Measurements from ENCODE around the gene PCDHGC5.

The PCDHGC5 gene

DNA sequence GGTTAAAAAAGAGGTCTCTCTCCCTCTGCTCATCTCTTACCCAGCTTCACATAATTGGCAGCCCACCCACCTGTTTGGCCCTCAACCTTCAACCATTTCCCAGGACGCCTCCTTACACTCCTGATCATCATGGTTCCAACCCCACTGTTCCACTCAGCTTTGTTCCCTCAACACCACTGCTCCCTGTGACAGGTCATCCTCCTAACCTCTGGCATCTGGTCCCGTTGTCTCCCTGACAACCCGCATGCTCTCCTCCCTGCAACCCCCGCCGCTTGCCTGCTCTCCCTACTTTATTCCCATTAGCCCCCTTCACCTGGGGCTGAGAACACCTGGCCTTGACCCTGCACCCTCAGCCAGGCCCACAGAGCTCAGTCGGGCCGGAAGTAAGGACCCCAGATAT, 12.9 kb downstream of the PCDHGC5 start:
- Histone ChIP-seq H3K4me1 (ENCODE audit: control insufficient read depth, low read depth, low read length) (no peaks in the 10 kb centered on the region), H3K36me3 (ENCODE audit: control insufficient read depth, insufficient read depth, low read length) (no peaks in the 10 kb centered on the region), H3K56ac (ENCODE audit: low read length) (no peak overlapping the region), H3K79me2 (ENCODE audit: control insufficient read depth, insufficient read depth, low read length) (no peaks in the 10 kb centered on the region), H3K4ac (ENCODE audit: low read depth, low read length) (no peak overlapping the region), H3K4me3 (ENCODE audit: low read length) (no peak overlapping the region), H2BK15ac (replicated peaks; ENCODE audit: low read depth) (no peak overlapping the region), H4K8ac (ENCODE audit: low read depth, low read length) (no peak overlapping the region), H2AK5ac (ENCODE audit: low read length) (no peak overlapping the region), H3K27me3 (ENCODE audit: insufficient read depth, low read length, poor library complexity) (no peaks in the 10 kb centered on the region), H2BK5ac (ENCODE audit: low read length) (no peak overlapping the region), H3K18ac (ENCODE audit: low read length) (no peak overlapping the region), H4K5ac (ENCODE audit: low read length) (no peak overlapping the region), H3K9ac (ENCODE audit: low read length) (no peak overlapping the region), H2BK120ac (ENCODE audit: low read depth, low read length) (no peak overlapping the region), H3K79me1 (ENCODE audit: low read length) (no peaks in the 10 kb centered on the region), H3K23ac (ENCODE audit: low read length) (no peak overlapping the region), H3K4me2 (ENCODE audit: low read length) (no peak overlapping the region), H3K27ac (ENCODE audit: low read depth, low read length) (no peak overlapping the region)
- DNase-seq = no peak
- WGBS (ENCODE audit: extremely low coverage, insufficient coverage, low lambda C conversion rate) = no CpG with 5 or more reads among the region's 7 CpGs

DNA sequence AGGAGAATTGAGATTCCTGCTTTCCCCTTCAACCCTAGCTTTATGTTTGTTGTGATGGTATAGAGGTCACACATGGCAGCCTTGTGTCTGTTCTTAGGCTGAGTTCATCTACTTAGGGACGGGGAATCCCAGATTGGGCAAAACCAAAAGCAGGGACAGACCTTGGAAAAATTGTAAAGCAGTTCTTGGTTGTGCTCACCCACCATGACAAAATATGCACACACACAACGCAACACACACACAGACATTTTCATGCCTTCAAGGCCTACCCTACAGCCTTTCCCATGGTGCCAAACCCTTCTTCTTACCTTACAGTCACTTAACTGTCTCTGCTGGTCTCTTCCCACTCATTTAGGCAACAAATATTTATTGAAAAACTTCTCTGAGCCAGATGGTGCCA, 14.8 kb downstream of the PCDHGC5 start:
- no peak overlapping the region for H2BK120ac ChIP-seq (ENCODE audit: low read depth, low read length)
- H2BK15ac ChIP-seq (replicated peaks; ENCODE audit: low read depth) = no peak overlapping the region
- H3K27ac ChIP-seq (ENCODE audit: low read depth, low read length) = no peak overlapping the region
- no peak overlapping the region for H4K8ac ChIP-seq (ENCODE audit: low read depth, low read length)
- WGBS (ENCODE audit: extremely low coverage, insufficient coverage, low lambda C conversion rate) = no CpG with 5 or more reads among the region's 2 CpGs
- no peak overlapping the region for H3K4me2 ChIP-seq (ENCODE audit: low read length)
- H3K9ac ChIP-seq (ENCODE audit: low read length) = no peak overlapping the region
- peaks cover 6% of the 10 kb centered on the region for H3K4me1 ChIP-seq (ENCODE audit: control insufficient read depth, low read depth, low read length)
- no peak overlapping the region for H2AK5ac ChIP-seq (ENCODE audit: low read length)
- no peak overlapping the region for H3K56ac ChIP-seq (ENCODE audit: low read length)
- no peaks in the 10 kb centered on the region for H3K36me3 ChIP-seq (ENCODE audit: control insufficient read depth, insufficient read depth, low read length)
- H3K79me2 ChIP-seq (ENCODE audit: control insufficient read depth, insufficient read depth, low read length) = no peaks in the 10 kb centered on the region
- DNase-seq = no peak
- H3K79me1 ChIP-seq (ENCODE audit: low read length) = no peaks in the 10 kb centered on the region
- H4K5ac ChIP-seq (ENCODE audit: low read length) = no peak overlapping the region
- H3K4ac ChIP-seq (ENCODE audit: low read depth, low read length) = no peak overlapping the region
- no peak overlapping the region for H3K18ac ChIP-seq (ENCODE audit: low read length)
- H3K23ac ChIP-seq (ENCODE audit: low read length) = no peak overlapping the region
- H2BK5ac ChIP-seq (ENCODE audit: low read length) = no peak overlapping the region
- no peak overlapping the region for H3K4me3 ChIP-seq (ENCODE audit: low read length)
- no peaks in the 10 kb centered on the region for H3K27me3 ChIP-seq (ENCODE audit: insufficient read depth, low read length, poor library complexity)

DNA sequence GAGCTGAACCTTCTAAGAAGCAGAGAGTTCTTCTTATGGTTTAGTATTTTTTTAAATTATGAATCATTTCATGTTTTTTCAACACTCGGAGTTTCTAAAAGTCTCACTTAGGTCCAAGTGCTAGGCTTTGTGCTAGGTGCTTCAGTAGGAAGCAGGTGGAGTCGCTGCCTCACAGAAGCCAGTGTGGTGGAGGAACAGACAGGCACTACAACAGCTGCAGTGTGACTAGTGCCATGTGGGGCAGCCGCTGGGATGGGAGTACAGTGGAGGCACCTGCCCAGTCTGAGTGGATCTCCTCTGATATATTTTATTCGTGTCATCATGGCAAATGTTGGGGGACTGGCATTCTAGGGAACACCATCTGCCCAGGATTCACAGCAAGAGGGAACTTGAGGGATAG, 15.3 kb downstream of the PCDHGC5 start:
- Histone ChIP-seq H2BK15ac (replicated peaks; ENCODE audit: low read depth) (no peak overlapping the region), H3K4me2 (ENCODE audit: low read length) (no peak overlapping the region), H2BK5ac (ENCODE audit: low read length) (no peak overlapping the region), H4K5ac (ENCODE audit: low read length) (no peak overlapping the region), H3K18ac (ENCODE audit: low read length) (no peak overlapping the region), H3K23ac (ENCODE audit: low read length) (no peak overlapping the region), H3K4me3 (ENCODE audit: low read length) (no peak overlapping the region), H3K27me3 (ENCODE audit: insufficient read depth, low read length, poor library complexity) (no peaks in the 10 kb centered on the region), H3K79me2 (ENCODE audit: control insufficient read depth, insufficient read depth, low read length) (no peaks in the 10 kb centered on the region), H2AK5ac (ENCODE audit: low read length) (no peak overlapping the region), H3K79me1 (ENCODE audit: low read length) (no peaks in the 10 kb centered on the region), H3K36me3 (ENCODE audit: control insufficient read depth, insufficient read depth, low read length) (no peaks in the 10 kb centered on the region), H2BK120ac (ENCODE audit: low read depth, low read length) (no peak overlapping the region), H4K8ac (ENCODE audit: low read depth, low read length) (no peak overlapping the region), H3K56ac (ENCODE audit: low read length) (no peak overlapping the region), H3K9ac (ENCODE audit: low read length) (no peak overlapping the region), H3K4me1 (ENCODE audit: control insufficient read depth, low read depth, low read length) (peaks cover 8% of the 10 kb centered on the region), H3K4ac (ENCODE audit: low read depth, low read length) (no peak overlapping the region), H3K27ac (ENCODE audit: low read depth, low read length) (no peak overlapping the region)
- DNase-seq = no peak
- WGBS (ENCODE audit: extremely low coverage, insufficient coverage, low lambda C conversion rate) = no CpG with 5 or more reads among the region's 4 CpGs

DNA sequence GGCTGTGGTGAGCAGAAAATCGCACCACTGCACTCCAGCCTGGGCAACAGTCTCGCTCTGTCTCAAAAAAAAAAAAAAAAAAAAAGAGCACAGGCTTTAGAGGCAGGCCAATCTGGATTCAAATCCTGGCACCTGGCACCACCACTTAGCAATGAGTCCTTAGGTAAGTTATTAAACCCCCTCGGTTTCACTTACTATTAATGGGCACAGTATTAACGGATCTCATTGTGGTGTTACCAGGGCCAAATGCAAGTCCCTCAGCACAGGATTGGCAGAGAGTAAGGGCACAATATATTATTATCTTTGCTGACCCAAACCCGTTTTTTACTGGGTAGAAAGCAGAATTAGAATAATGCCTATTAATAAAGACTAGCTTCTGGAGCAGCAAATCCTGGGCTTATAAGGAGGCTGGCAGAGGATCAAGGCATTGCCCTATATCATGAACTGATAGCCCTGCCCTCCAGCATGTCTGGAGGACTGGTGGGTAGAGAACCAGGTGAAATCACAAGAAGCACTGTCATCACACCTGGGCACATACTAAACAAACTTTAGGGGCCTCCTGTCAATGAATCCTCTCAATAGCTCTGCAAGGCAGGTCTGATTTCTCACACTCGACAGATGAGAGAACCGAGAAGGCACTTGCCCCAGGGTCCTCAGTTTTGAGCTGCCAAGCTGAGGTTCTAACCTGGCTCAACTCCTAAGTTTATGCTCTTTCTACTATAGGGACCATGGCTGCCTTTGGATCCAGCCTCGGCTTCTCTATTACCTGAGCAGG, 17.7 kb downstream of the PCDHGC5 start:
- Histone ChIP-seq H3K27ac (ENCODE audit: low read depth, low read length) (no peak overlapping the region), H2AK5ac (ENCODE audit: low read length) (no peak overlapping the region), H2BK5ac (ENCODE audit: low read length) (no peak overlapping the region), H3K18ac (ENCODE audit: low read length) (no peak overlapping the region), H3K4ac (ENCODE audit: low read depth, low read length) (no peak overlapping the region), H3K4me2 (ENCODE audit: low read length) (no peak overlapping the region), H3K9ac (ENCODE audit: low read length) (no peak overlapping the region), H3K27me3 (ENCODE audit: insufficient read depth, low read length, poor library complexity) (no peaks in the 10 kb centered on the region), H3K56ac (ENCODE audit: low read length) (no peak overlapping the region), H3K79me1 (ENCODE audit: low read length) (no peaks in the 10 kb centered on the region), H3K23ac (ENCODE audit: low read length) (no peak overlapping the region), H3K4me3 (ENCODE audit: low read length) (no peak overlapping the region), H3K36me3 (ENCODE audit: control insufficient read depth, insufficient read depth, low read length) (no peaks in the 10 kb centered on the region), H2BK15ac (replicated peaks; ENCODE audit: low read depth) (no peak overlapping the region), H3K4me1 (ENCODE audit: control insufficient read depth, low read depth, low read length) (peaks cover 10% of the 10 kb centered on the region), H4K8ac (ENCODE audit: low read depth, low read length) (no peak overlapping the region), H3K79me2 (ENCODE audit: control insufficient read depth, insufficient read depth, low read length) (no peaks in the 10 kb centered on the region), H4K5ac (ENCODE audit: low read length) (no peak overlapping the region), H2BK120ac (ENCODE audit: low read depth, low read length) (no peak overlapping the region)
- DNase-seq = no peak
- WGBS (ENCODE audit: extremely low coverage, insufficient coverage, low lambda C conversion rate) = no CpG with 5 or more reads among the region's 8 CpGs

DNA sequence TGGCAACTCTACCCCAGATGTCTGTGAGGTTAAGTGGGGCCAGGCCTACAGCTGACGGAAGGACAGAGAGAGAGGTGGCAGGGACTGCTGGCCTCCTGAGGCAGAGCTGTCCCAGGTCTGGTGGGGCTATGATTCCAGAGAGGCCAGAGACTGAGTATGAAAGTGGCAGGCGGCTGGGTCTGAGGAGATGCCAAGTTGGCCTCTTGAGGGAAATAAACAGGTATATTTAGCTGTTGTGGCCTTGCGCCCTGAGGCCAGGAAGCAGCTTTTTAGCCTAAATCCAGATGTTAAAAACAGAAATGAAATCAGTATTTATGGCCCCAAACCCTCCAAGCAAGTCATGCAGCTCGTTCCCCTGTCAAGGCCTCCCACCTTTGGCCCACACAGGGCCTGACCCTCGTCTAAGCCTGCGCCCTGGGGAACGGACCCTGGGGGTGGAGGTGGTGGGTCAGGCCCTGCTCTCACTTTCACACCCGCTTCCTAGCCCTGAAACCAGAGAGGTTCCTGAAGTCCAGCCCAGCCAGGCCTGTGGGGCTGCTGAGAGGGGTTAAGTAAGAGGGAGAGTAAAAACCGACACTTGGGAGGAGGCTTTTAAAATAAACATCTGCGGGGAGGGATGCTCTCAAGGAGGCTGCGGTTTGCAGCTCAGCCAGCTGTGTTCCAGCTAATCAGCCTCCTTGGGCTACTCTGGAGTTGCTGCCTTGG, 18.7 kb downstream of the PCDHGC5 start:
- no peak overlapping the region for H3K4ac ChIP-seq (ENCODE audit: low read depth, low read length)
- H3K36me3 ChIP-seq (ENCODE audit: control insufficient read depth, insufficient read depth, low read length) = no peaks in the 10 kb centered on the region
- DNase-seq = no peak
- peaks cover 10% of the 10 kb centered on the region for H3K4me1 ChIP-seq (ENCODE audit: control insufficient read depth, low read depth, low read length)
- H3K4me2 ChIP-seq (ENCODE audit: low read length) = no peak overlapping the region
- peak overlapping the region; percentile 78 for H3K56ac ChIP-seq (ENCODE audit: low read length)
- WGBS (ENCODE audit: extremely low coverage, insufficient coverage, low lambda C conversion rate) = no CpG with 5 or more reads among the region's 11 CpGs
- H4K5ac ChIP-seq (ENCODE audit: low read length) = no peak overlapping the region
- peak overlapping the region; percentile 39 for H3K27ac ChIP-seq (ENCODE audit: low read depth, low read length)
- peak overlapping the region; percentile 36 for H3K9ac ChIP-seq (ENCODE audit: low read length)
- no peak overlapping the region for H4K8ac ChIP-seq (ENCODE audit: low read depth, low read length)
- H3K18ac ChIP-seq (ENCODE audit: low read length) = no peak overlapping the region
- H2BK120ac ChIP-seq (ENCODE audit: low read depth, low read length) = no peak overlapping the region
- H3K23ac ChIP-seq (ENCODE audit: low read length) = no peak overlapping the region
- H2AK5ac ChIP-seq (ENCODE audit: low read length) = peak overlapping the region; percentile 45
- no peaks in the 10 kb centered on the region for H3K27me3 ChIP-seq (ENCODE audit: insufficient read depth, low read length, poor library complexity)
- no peak overlapping the region for H3K4me3 ChIP-seq (ENCODE audit: low read length)
- peak overlapping the region; percentile 21 for H2BK5ac ChIP-seq (ENCODE audit: low read length)
- no peaks in the 10 kb centered on the region for H3K79me2 ChIP-seq (ENCODE audit: control insufficient read depth, insufficient read depth, low read length)
- no peak overlapping the region for H2BK15ac ChIP-seq (replicated peaks; ENCODE audit: low read depth)
- no peaks in the 10 kb centered on the region for H3K79me1 ChIP-seq (ENCODE audit: low read length)
